Lung microvascular endothelial cell (primary cell): ENCODE data around the gene HOXD1. TPM values are rescaled to one million over a fixed set of nuclear protein-coding genes. Genes with fewer than 3 reads are reported as not detected.
A peak's percentile ranks its signal among the peaks of the same experiment; 100 is the strongest.

Experiments used
- DNase-seq, 2 donors: peaks; one replicate each; pipeline versions ENCODE4 v3.0.0 to v3.0.0-alpha.2; 2010; ENCODE audit warnings: low read depth in 2 of 2
- total RNA-seq: library from RNA; depleted of rRNA; stranded (reverse); fragments of >200 nt; gene quantifications from 2 replicates; pipeline ENCODE4 v1.2.1, GENCODE V29; 2014

Gene HOXD1
- total RNA-seq, 1 donor from 2014 or later: 6.7 TPM

- no peak for DNase-seq
Measured at GRCh38 chr2:176152350-176153181, 35.9 kb upstream of the HOXD1 start.

GRCh38 chr2:176154576-176155252, 33.8 kb upstream of the HOXD1 start:
- no peak for DNase-seq

- no peak for DNase-seq
Measured at GRCh38 chr2:176155356-176156044, 33.0 kb upstream of the HOXD1 start.

- DNase-seq: no peak
Measured at GRCh38 chr2:176156301-176156806, 32.1 kb upstream of the HOXD1 start.

GRCh38 chr2:176156807-176157498, 31.5 kb upstream of the HOXD1 start, which contains the start of gene HOXD3:
Gene HOXD3, plus strand, starts transcription at chr2:176157307. Its CDS starts 11,808 bp downstream, at chr2:176169115.
- no peak for DNase-seq

GRCh38 chr2:176157499-176158185, 30.8 kb upstream of the HOXD1 start:
- no peak for DNase-seq

GRCh38 chr2:176158186-176158591, 30.3 kb upstream of the HOXD1 start:
- DNase-seq: no peak

- no peak for DNase-seq
Measured at GRCh38 chr2:176158855-176159662, 29.4 kb upstream of the HOXD1 start.

- no peak for DNase-seq
Measured at GRCh38 chr2:176159663-176160250, 28.7 kb upstream of the HOXD1 start.

GRCh38 chr2:176160251-176160985, 28.1 kb upstream of the HOXD1 start:
- DNase-seq: no peak

GRCh38 chr2:176160986-176161824, 27.3 kb upstream of the HOXD1 start:
- DNase-seq: no peak

- peak in 1 of 2 donors; percentile 17 for DNase-seq
Measured at GRCh38 chr2:176161825-176162626, 26.4 kb upstream of the HOXD1 start.

- DNase-seq: no peak
Measured at GRCh38 chr2:176162911-176163671, 25.4 kb upstream of the HOXD1 start.

- no peak for DNase-seq
Measured at GRCh38 chr2:176163672-176164056, 24.8 kb upstream of the HOXD1 start.

GRCh38 chr2:176164201-176164600, 24.3 kb upstream of the HOXD1 start:
- DNase-seq: no peak
